GM12892 (cell line): ENCODE results near the gene DLL1.

ENCODE experiments used
- DNase-seq: peaks from one replicate; pipeline ENCODE4 v3.0.0; 2011; ENCODE audit not compliant: insufficient read length
- FAIRE-seq: peaks from 2 replicates; lab custom pipeline; 2011; peaks lifted over from hg19 to GRCh38; lab: Jason Lieb, UNC
- POLR2A ChIP-seq: IDR thresholded peaks from 2 replicates; pipeline ENCODE4 v1.6.1; 2011; ENCODE audit warnings: low read depth, low read length, control low read depth
- POLR2AphosphoS5 ChIP-seq: IDR thresholded peaks from 2 replicates; pipeline ENCODE4 v1.6.1; 2011; ENCODE audit warnings: low read depth, low read length, control low read depth
- TAF1 ChIP-seq: IDR thresholded peaks from 2 replicates; pipeline ENCODE4 v1.6.1; 2011; ENCODE audit warnings: low read depth, mild to moderate bottlenecking, control low read depth, low read length, borderline replicate concordance

Gene DLL1

GRCh38 chr6:170238741-170239565 is 51.9 kb downstream of the DLL1 start:
- DNase-seq (no peak), FAIRE-seq (no peak)
- TF ChIP-seq POLR2A (no peak), POLR2AphosphoS5 (no peak), TAF1 (no peak)

DNA sequence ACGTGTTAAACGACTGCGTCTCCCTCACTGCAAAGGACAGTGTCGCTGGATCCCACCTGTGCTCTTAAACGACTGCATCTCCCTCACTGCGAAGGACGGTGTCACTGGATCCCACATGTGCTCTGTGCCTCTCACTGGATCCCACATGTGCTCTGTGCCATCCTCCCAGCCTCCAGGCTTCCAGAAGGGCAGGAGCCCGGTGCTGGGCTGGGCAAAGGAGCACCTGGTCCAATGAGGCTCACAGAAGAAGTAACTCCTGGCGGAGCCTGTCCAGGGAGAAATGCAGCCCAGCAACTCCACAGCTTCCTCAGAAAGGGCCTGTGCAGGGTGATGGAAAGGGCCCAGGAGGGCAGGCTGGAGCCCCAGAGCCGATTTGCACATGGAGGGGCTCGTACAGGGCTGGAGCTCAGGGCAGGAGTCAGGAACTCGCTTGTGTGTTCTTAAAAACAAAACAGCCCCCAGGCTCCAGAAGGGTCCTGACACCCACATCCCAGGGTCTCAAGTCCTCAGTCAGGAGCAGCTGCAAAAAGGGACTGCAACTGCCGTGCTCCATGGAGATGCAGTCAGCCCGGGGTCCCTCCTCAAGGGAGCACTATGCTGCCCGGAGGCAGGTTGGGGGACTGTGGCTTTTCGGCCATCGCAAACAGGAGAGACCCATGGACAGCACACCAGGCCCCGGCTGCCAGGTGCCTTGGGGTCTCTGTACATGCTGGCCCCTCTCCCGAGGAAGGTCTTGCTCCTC is 52.7 kb downstream of the DLL1 start:
- no peak for TF ChIP-seq POLR2AphosphoS5
- no peak for TF ChIP-seq TAF1
- TF ChIP-seq POLR2A: no peak
- DNase-seq (no peak), FAIRE-seq (no peak)

GRCh38 chr6:170236131-170236836 is 54.6 kb downstream of the DLL1 start:
- TF ChIP-seq POLR2A (no peak), POLR2AphosphoS5 (no peak), TAF1 (no peak)
- FAIRE-seq (no peak), DNase-seq (no peak)

DNA sequence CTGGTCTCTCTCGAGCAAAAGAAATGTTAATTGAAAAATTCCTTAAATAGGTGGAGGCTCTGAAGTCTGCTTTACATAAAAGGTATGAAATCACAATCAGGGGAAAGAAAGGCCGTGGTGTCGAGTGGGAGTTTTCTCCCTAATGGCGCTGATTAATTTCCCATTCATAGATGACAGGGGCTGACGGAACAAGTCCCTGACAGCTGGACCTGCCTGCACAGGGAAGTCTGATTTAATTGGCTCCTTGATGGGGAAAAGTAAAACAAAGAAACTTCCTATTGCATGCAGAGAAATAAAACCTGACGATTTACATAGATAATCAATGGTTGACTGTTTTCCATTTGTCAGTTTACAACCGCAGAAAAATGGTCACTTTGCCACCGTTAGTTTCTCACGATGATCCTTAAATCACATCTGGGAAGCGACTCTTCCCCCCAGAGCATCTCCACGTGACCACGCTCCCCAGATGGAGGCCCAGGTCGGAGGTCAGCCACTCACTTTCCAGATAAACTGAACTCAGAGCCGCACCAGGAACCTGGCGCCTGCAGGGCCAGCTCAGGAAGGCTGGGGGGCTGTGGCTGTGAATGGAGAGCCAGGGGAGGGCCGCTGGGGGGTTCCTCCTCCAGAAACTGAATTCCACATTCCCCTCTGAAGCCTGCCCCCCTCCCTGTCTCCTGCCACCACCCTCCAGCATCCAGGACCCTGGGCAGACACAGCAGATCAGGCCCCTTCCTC is 55.3 kb downstream of the DLL1 start:
- no peak for TF ChIP-seq POLR2AphosphoS5
- no peak for TF ChIP-seq POLR2A
- no peak for TF ChIP-seq TAF1
- FAIRE-seq (no peak), DNase-seq (no peak)

DNA sequence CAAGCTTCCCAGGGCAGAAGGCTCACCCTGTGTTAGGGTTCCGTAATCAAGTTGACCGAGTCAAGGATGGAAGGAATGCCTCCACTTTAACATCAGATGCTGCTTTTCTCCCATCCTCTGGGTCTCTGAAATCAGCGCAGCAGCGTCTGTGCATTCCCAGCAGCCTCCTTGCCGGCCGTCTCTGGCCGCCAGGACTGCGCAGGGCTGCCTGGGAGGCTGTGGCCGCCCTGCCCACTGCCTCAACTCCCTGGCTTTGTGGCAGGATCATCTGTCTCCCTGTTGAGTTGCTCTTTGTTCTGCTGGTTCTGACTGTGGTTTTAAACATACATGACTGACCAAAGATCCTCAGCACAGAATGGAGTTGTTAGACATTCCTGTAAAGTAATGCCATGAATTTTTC is 56.5 kb downstream of the DLL1 start:
- DNase-seq (no peak), FAIRE-seq (no peak)
- TF ChIP-seq POLR2AphosphoS5 (no peak), TAF1 (no peak), POLR2A (no peak)

- FAIRE-seq (no peak), DNase-seq (no peak)
- TF ChIP-seq POLR2A (no peak), POLR2AphosphoS5 (no peak), TAF1 (no peak)
Observed at GRCh38 chr6:170233286-170234205, 57.3 kb downstream of the DLL1 start.
